GM23248 (cell line): ENCODE results near the gene CYP1A1.

ENCODE experiments used
- EZH2 ChIP-seq: fragments of 200-600 bp; sonication (generic); IDR thresholded peaks from 2 replicates; pipeline ENCODE4 v1.6.1; 2018; ENCODE audit warnings: antibody characterized with exemption, mild to moderate bottlenecking; ENCODE audit not compliant: insufficient read depth, poor library complexity, severe bottlenecking
- EZH2phosphoT487 ChIP-seq: fragments of 200-600 bp; sonication (generic); IDR thresholded peaks from 2 replicates; pipeline ENCODE4 v1.6.1; 2018; ENCODE audit warnings: antibody characterized with exemption, moderate library complexity, mild to moderate bottlenecking, low read depth; ENCODE audit not compliant: insufficient read depth

- no peak for TF ChIP-seq EZH2
- TF ChIP-seq EZH2phosphoT487 = no peak
Measured at GRCh38 chr15:74709892-74710291, 15.4 kb downstream of the CYP1A1 start.
